CD14-positive monocyte (primary cell): ENCODE results near the gene ADAMTSL3. TPM values are rescaled to one million over a fixed set of nuclear protein-coding genes. Genes with fewer than 3 reads are reported as not detected.

Experiments
- DNase-seq, 3 donors: peaks; one replicate each; pipeline ENCODE4 v3.0.0-alpha.2; 2011 to 2022
- H2AFZ ChIP-seq: 2 replicates; pipeline ENCODE4 v1.6.0; 2012; ENCODE audit warnings: mild to moderate bottlenecking, low read depth, low read length, inconsistent platforms; ENCODE audit not compliant: insufficient read depth, poor library complexity, severe bottlenecking
- H3K27ac ChIP-seq, 2 donors: 1 replicate in 1 of 2; 2 replicates in 1 of 2; pipeline ENCODE4 v1.5.1; 2012 to 2013; ENCODE audit warnings: low read length in 2 of 2, control low read depth in 1 of 2, inconsistent platforms in 1 of 2, low read depth in 1 of 2, mild to moderate bottlenecking in 1 of 2
- H3K27me3 ChIP-seq, 2 donors: one replicate each; pipeline versions ENCODE4 v1.6.0 to v1.6.1; 2011 to 2013; ENCODE audit warnings: low read length in 2 of 2; ENCODE audit not compliant: control insufficient read depth in 2 of 2, insufficient read depth in 2 of 2
- H3K36me3 ChIP-seq, 2 donors: replicated peaks in 1 of 2; 1 replicate in 1 of 2; 2 replicates in 1 of 2; pipeline versions ENCODE4 v1.5.1 to v1.6.1; 2012 to 2013; ENCODE audit warnings: low read length in 2 of 2, control low read depth in 1 of 2, inconsistent platforms in 1 of 2, mild to moderate bottlenecking in 1 of 2; ENCODE audit not compliant: insufficient read depth in 2 of 2, control insufficient read depth in 1 of 2
- H3K4me1 ChIP-seq, 2 donors: 1 replicate in 1 of 2; 2 replicates in 1 of 2; pipeline versions ENCODE4 v1.5.1 to v1.6.1; 2012 to 2013; ENCODE audit warnings: low read length in 2 of 2, control low read depth in 1 of 2, inconsistent platforms in 1 of 2, mild to moderate bottlenecking in 1 of 2, moderate library complexity in 1 of 2; ENCODE audit not compliant: insufficient read depth in 2 of 2, control insufficient read depth in 1 of 2
- H3K4me2 ChIP-seq: replicated peaks from 2 replicates; pipeline ENCODE3; 2012; ENCODE audit warnings: low read length, moderate library complexity, mild to moderate bottlenecking; ENCODE audit not compliant: poor library complexity, severe bottlenecking; ENCODE audit errors: extremely low read depth
- H3K4me3 ChIP-seq, 3 experiments: fragments of 200-600 bp in 1 of 3; sonication (generic) in 1 of 3; replicated peaks in 1 of 3; 1 replicate in 2 of 3; 2 replicates in 1 of 3; pipeline ENCODE4 v1.5.1; 2011 to 2013; ENCODE audit warnings: low read length in 3 of 3, mild to moderate bottlenecking in 3 of 3, control low read depth in 2 of 3, low read depth in 2 of 3, inconsistent platforms in 1 of 3, moderate library complexity in 1 of 3
- H3K79me2 ChIP-seq: 2 replicates; pipeline ENCODE4 v1.6.0; 2012; ENCODE audit warnings: mild to moderate bottlenecking, control low read depth, inconsistent platforms, low read length, moderate library complexity; ENCODE audit not compliant: insufficient read depth
- H3K9ac ChIP-seq: 2 replicates; pipeline ENCODE4 v1.6.0; 2017; ENCODE audit warnings: low read length, mild to moderate bottlenecking; ENCODE audit not compliant: insufficient read depth, poor library complexity, severe bottlenecking
- H3K9me3 ChIP-seq, 2 donors: replicated peaks in 1 of 2; 1 replicate in 1 of 2; 2 replicates in 1 of 2; pipeline versions ENCODE4 v1.5.1 to v1.6.1; 2012 to 2013; ENCODE audit warnings: low read length in 2 of 2, control low read depth in 1 of 2; ENCODE audit not compliant: control insufficient read depth in 1 of 2, insufficient read depth in 1 of 2
- H4K20me1 ChIP-seq: 2 replicates; pipeline ENCODE4 v1.6.0; 2012; ENCODE audit warnings: mild to moderate bottlenecking, low read length, control low read depth, moderate library complexity; ENCODE audit not compliant: insufficient read depth
- H3K27ac Mint-ChIP-seq, 7 donors: one replicate each; pipeline ENCODE4 v1.8.0; 2020; ENCODE audit warnings: mild to moderate bottlenecking in 7 of 7, mixed read lengths in 7 of 7, moderate library complexity in 6 of 7, inconsistent platforms in 2 of 7
- H3K27me3 Mint-ChIP-seq, 3 donors: one replicate each; pipeline ENCODE4 v1.8.0; 2021 to 2022; ENCODE audit warnings: low read depth in 3 of 3, mild to moderate bottlenecking in 3 of 3, mixed read lengths in 3 of 3, moderate library complexity in 3 of 3, inconsistent platforms in 1 of 3
- H3K36me3 Mint-ChIP-seq, 2 donors: one replicate each; pipeline ENCODE4 v1.8.0; 2020; ENCODE audit warnings: mixed read lengths in 2 of 2, inconsistent platforms in 1 of 2, mild to moderate bottlenecking in 1 of 2
- H3K4me1 Mint-ChIP-seq: one replicate; pipeline ENCODE4 v1.8.0; 2020; ENCODE audit warnings: mild to moderate bottlenecking, mixed read lengths
- H3K4me3 Mint-ChIP-seq, 2 donors: one replicate each; pipeline ENCODE4 v1.8.0; 2020; ENCODE audit warnings: mild to moderate bottlenecking in 2 of 2, mixed read lengths in 2 of 2, moderate library complexity in 1 of 2
- H3K9me3 Mint-ChIP-seq, 7 donors: one replicate each; pipeline ENCODE4 v1.8.0; 2020 to 2022; ENCODE audit warnings: mixed read lengths in 7 of 7, mild to moderate bottlenecking in 6 of 7, moderate library complexity in 6 of 7, inconsistent platforms in 2 of 7
- WGBS: methylation state at CpG from one replicate; pipeline ENCODE4 v1.1.5; 2013; ENCODE audit warnings: missing lambda C conversion rate; ENCODE audit not compliant: insufficient coverage; 5-methylcytosine and 5-hydroxymethylcytosine counted together
- intact Hi-C, 2 donors: fragments of 100-400 bp; cut with micrococcal nuclease; formaldehyde crosslinking; loops; one replicate each; pipeline versions ENCODE4 v1.15.0 to v1.15.1; 2023
- polyA plus RNA-seq, 3 donors: library from polyadenylated mRNA; depleted of rRNA in 1 of 3; unstranded in 2 of 3; stranded (reverse) in 1 of 3; fragments of 300-500 nt in 2 of 3; fragments of >200 nt in 1 of 3; fragmentation: Illumina TruSeq in 2 of 3; gene quantifications; 1 replicate in 2 of 3; 2 replicates in 1 of 3; pipeline ENCODE4 v1.2.3, GENCODE V29; 2012 to 2021
- TF ChIP-seq, protein P1 (sequence below): fragments of 200-600 bp; IDR thresholded peaks from one replicate; pipeline ENCODE4 v1.8.0; 2022; ENCODE audit warnings: antibody characterized with exemption, mild to moderate bottlenecking

The ADAMTSL3 gene
- polyA plus RNA-seq, 3 donors, result not detected

DNA sequence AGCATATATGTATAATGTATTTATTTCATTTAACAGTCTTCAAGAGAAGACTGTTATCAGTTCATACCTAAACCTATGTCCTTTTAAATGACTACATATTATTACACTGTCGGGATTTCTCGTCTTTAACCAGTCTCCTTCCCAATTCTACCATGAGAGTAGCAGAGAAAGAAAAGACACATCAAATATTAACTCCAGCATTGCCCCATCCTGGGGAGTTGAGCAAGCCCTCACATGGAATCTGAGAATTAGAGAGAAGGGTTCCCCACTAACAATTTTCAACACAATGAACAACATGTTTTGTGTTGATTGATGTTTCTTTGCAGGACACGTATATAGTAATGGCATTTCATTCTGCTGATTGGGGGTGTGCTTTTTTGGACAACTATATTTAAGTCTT is 257.4 kb downstream of the ADAMTSL3 start:
- Mint-ChIP-seq H3K27ac (no peak overlapping the region), H3K36me3 (no peaks in the 10 kb centered on the region), H3K27me3 (peaks cover 0 to 3% (median 0%) of the 10 kb centered on the region in 3 donors), H3K9me3 (peaks cover 0 to 5% (median 2%) of the 10 kb centered on the region in 7 donors), H3K4me1 (no peaks in the 10 kb centered on the region), H3K4me3 (no peak overlapping the region)
- Histone ChIP-seq H3K27me3 (no peaks in the 10 kb centered on the region), H3K36me3 (no peaks in the 10 kb centered on the region), H3K4me3 (no peak overlapping the region), H2AFZ (no peak overlapping the region), H3K27ac (no peak overlapping the region), H3K9ac (no peak overlapping the region), H3K4me1 (no peaks in the 10 kb centered on the region), H3K4me2 (no peak overlapping the region), H3K9me3 (no peaks in the 10 kb centered on the region), H4K20me1 (no peaks in the 10 kb centered on the region), H3K79me2 (no peaks in the 10 kb centered on the region)
- TF ChIP-seq, protein P1, sequence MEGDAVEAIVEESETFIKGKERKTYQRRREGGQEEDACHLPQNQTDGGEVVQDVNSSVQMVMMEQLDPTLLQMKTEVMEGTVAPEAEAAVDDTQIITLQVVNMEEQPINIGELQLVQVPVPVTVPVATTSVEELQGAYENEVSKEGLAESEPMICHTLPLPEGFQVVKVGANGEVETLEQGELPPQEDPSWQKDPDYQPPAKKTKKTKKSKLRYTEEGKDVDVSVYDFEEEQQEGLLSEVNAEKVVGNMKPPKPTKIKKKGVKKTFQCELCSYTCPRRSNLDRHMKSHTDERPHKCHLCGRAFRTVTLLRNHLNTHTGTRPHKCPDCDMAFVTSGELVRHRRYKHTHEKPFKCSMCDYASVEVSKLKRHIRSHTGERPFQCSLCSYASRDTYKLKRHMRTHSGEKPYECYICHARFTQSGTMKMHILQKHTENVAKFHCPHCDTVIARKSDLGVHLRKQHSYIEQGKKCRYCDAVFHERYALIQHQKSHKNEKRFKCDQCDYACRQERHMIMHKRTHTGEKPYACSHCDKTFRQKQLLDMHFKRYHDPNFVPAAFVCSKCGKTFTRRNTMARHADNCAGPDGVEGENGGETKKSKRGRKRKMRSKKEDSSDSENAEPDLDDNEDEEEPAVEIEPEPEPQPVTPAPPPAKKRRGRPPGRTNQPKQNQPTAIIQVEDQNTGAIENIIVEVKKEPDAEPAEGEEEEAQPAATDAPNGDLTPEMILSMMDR, result no peak
- no CpG with 5 or more reads among the region's 3 CpGs for WGBS
- DNase-seq, result no peak
- intact Hi-C loops, result no loop called here

DNA sequence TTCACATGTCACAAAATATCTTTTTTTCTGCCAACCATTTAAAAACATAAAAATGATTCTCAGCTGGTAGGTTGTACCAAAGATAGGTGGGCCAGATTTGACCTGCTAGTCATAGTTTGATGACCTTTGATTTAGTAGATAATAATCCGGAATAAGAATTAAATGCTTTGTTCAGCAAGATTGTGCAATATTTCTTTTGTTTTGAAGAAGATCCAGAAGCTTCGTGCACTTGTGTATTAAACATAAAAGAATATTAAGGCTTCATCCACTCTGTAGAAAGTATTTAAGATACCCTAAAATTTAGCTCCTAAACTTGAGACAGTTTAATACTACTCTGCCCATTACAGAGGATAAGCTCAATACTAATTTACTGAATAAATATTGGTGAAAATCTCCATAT is 258.4 kb downstream of the ADAMTSL3 start:
- 83% methylated on average over 1 of the region's 2 CpGs for WGBS
- H3K4me1 ChIP-seq, result no peaks in the 10 kb centered on the region
- H3K4me1 Mint-ChIP-seq, result no peaks in the 10 kb centered on the region
- H3K9ac ChIP-seq, result no peak overlapping the region
- H4K20me1 ChIP-seq, result no peaks in the 10 kb centered on the region
- TF ChIP-seq, protein P1, result no peak
- H3K9me3 ChIP-seq, result no peaks in the 10 kb centered on the region
- H3K9me3 Mint-ChIP-seq, result peaks cover 0 to 5% (median 2%) of the 10 kb centered on the region in 7 donors
- no peaks in the 10 kb centered on the region for H3K36me3 ChIP-seq
- H3K79me2 ChIP-seq, result no peaks in the 10 kb centered on the region
- no peaks in the 10 kb centered on the region for H3K36me3 Mint-ChIP-seq
- DNase-seq, result no peak
- H2AFZ ChIP-seq, result no peak overlapping the region
- intact Hi-C loops, result no loop called here
- H3K4me2 ChIP-seq, result no peak overlapping the region
- no peak overlapping the region for H3K4me3 ChIP-seq
- H3K27ac ChIP-seq, result no peak overlapping the region
- no peaks in the 10 kb centered on the region for H3K27me3 ChIP-seq
- no peak overlapping the region for H3K27ac Mint-ChIP-seq
- H3K4me3 Mint-ChIP-seq, result no peak overlapping the region
- peaks cover 0 to 3% (median 0%) of the 10 kb centered on the region in 3 donors for H3K27me3 Mint-ChIP-seq
